Upper lobe of left lung (tissue), 6 donors: ENCODE data around the gene MYOC. TPM values are rescaled to one million over a fixed set of nuclear protein-coding genes. Genes with fewer than 3 reads are reported as not detected.
"Not testable (repeated sequence)": the region's sequence is repeated elsewhere in the genome, so short reads cannot be mapped to it uniquely, and the experiment has no call there.

Experiments used
- ATAC-seq, 2 donors: fragments of 200-7000 bp; cut with Tn5 transposase; one replicate each; pipeline ENCODE4 v1.9.1; 2022; ENCODE audit warnings: mild to moderate bottlenecking in 2 of 2, moderate library complexity in 2 of 2; ENCODE audit not compliant: low FRiP score in 2 of 2
- DNase-seq, 2 donors: peaks; one replicate each; pipeline ENCODE4 v3.0.0-alpha.2; 2019 to 2020
- H3K27ac ChIP-seq, 4 donors: fragments of 200-600 bp; sonication (generic); one replicate each; pipeline ENCODE4 v1.5.1; 2016 to 2019
- H3K27me3 ChIP-seq, 4 donors: fragments of 200-600 bp; sonication (generic); one replicate each; pipeline ENCODE4 v1.5.1; 2017 to 2019
- H3K36me3 ChIP-seq, 4 donors: fragments of 200-600 bp; sonication (generic); one replicate each; pipeline ENCODE4 v1.5.1; 2016 to 2019
- H3K4me1 ChIP-seq, 4 donors: fragments of 200-600 bp; sonication (generic); one replicate each; pipeline ENCODE4 v1.5.1; 2018 to 2019
- H3K4me3 ChIP-seq, 4 donors: fragments of 200-600 bp; sonication (generic); one replicate each; pipeline ENCODE4 v1.5.1; 2017 to 2019; ENCODE audit warnings: mild to moderate bottlenecking in 2 of 4, moderate library complexity in 1 of 4
- H3K9me3 ChIP-seq, 4 donors: fragments of 200-600 bp; sonication (generic); one replicate each; pipeline ENCODE4 v1.5.1; 2018 to 2019
- EP300 ChIP-seq, 4 donors: sonication (generic); formaldehyde crosslinking; IDR thresholded peaks; one replicate each; pipeline ENCODE4 v1.5.1; 2017; ENCODE audit warnings: antibody characterized with exemption in 4 of 4, control low read depth in 2 of 4
- POLR2A ChIP-seq, 4 donors: fragments of 450-650 bp; IDR thresholded peaks; one replicate each; pipeline ENCODE4 v1.5.1; 2016 to 2017; ENCODE audit warnings: antibody characterized with exemption in 4 of 4, mild to moderate bottlenecking in 2 of 4
- POLR2AphosphoS5 ChIP-seq, 2 donors: sonication (generic); formaldehyde crosslinking; IDR thresholded peaks; one replicate each; pipeline ENCODE4 v1.5.1; 2017; ENCODE audit warnings: antibody characterized with exemption in 2 of 2
- WGBS, 2 donors: methylation state at CpG; one replicate each; pipeline ENCODE4 v1.1.5; 2017 to 2018; 5-methylcytosine and 5-hydroxymethylcytosine counted together
- total RNA-seq, 6 donors: library from RNA; depleted of rRNA in 4 of 6; stranded (reverse); fragments of >200 nt in 4 of 6; gene quantifications; one replicate each; pipeline versions ENCODE4 v1.1.0 to v1.2.1, GENCODE V29; 2016 to 2021
- TF ChIP-seq, protein P1 (sequence below), 6 experiments: fragments of 450-650 bp in 4 of 6; fragments of 200-600 bp in 2 of 6; sonication (generic) in 2 of 6; IDR thresholded peaks; one replicate each; pipeline ENCODE4 v1.5.1; 2016 to 2019; ENCODE audit warnings: antibody characterized with exemption in 6 of 6
- donor health status: DM: no; HTN: no; CAD: no; lungs with moderate emphysema.
- donor health status: DM: no; HTN: yes; CAD: no; lungs with severe emphysema.

Gene MYOC
- total RNA-seq, 6 donors from 2014 or later: 0.33 to 1.7 (median 1.2) TPM; not detected in 1

GRCh38 chr1:171623651-171624331, 28.7 kb downstream of the MYOC start:
- ATAC-seq (no peak), DNase-seq (no peak)
- 83 to 86% methylated on average over 8 to 9 of the region's 9 CpGs for WGBS, 2 donors
- Histone ChIP-seq H3K4me3 (no peak overlapping the region), H3K27ac (no peak overlapping the region), H3K27me3 (no peaks in the 10 kb centered on the region), H3K4me1 (peaks cover 0 to 4% (median 0%) of the 10 kb centered on the region in 4 donors), H3K36me3 (no peaks in the 10 kb centered on the region), H3K9me3 (no peaks in the 10 kb centered on the region)
- no peak for TF ChIP-seq POLR2AphosphoS5 (IDR thresholded peaks at IDR 0.05)
- TF ChIP-seq, protein P1, sequence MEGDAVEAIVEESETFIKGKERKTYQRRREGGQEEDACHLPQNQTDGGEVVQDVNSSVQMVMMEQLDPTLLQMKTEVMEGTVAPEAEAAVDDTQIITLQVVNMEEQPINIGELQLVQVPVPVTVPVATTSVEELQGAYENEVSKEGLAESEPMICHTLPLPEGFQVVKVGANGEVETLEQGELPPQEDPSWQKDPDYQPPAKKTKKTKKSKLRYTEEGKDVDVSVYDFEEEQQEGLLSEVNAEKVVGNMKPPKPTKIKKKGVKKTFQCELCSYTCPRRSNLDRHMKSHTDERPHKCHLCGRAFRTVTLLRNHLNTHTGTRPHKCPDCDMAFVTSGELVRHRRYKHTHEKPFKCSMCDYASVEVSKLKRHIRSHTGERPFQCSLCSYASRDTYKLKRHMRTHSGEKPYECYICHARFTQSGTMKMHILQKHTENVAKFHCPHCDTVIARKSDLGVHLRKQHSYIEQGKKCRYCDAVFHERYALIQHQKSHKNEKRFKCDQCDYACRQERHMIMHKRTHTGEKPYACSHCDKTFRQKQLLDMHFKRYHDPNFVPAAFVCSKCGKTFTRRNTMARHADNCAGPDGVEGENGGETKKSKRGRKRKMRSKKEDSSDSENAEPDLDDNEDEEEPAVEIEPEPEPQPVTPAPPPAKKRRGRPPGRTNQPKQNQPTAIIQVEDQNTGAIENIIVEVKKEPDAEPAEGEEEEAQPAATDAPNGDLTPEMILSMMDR (IDR thresholded peaks at IDR 0.05): no peak
- TF ChIP-seq POLR2A (IDR thresholded peaks at IDR 0.05): no peak

DNA sequence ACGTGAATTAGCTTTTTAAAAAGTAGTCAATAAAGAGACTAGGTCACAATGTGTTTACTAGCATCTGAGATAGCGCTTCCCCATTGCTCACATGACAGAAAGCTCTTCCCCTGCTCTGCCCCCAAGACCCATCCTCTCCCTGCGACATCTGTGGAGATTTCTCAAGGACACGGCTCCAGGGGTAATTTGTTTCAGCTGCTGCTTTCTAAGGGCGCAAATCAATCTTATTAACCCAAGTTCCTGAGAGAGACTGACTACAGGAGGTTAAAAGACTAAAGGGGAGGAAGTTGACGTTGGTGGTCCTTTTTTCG, 30.4 kb downstream of the MYOC start, which contains the start of gene MYOCOS:
TSS of gene MYOCOS (plus strand) at position 92 of the 311 bp plus-strand sequence. CDS start 1,641 bp downstream, outside the sequence.
- no peak for TF ChIP-seq POLR2A (IDR thresholded peaks at IDR 0.05)
- no peak for TF ChIP-seq EP300 (IDR thresholded peaks at IDR 0.05)
- TF ChIP-seq POLR2AphosphoS5 (IDR thresholded peaks at IDR 0.05): no peak
- TF ChIP-seq, protein P1 (IDR thresholded peaks at IDR 0.05): no peak
- no peaks in the 10 kb centered on the region for H3K36me3 ChIP-seq

GRCh38 chr1:171616586-171616985, 35.9 kb downstream of the MYOC start:
- Histone ChIP-seq H3K4me1 (no peaks in the 10 kb centered on the region), H3K27ac (no peak overlapping the region), H3K27me3 (no peaks in the 10 kb centered on the region), H3K36me3 (no peaks in the 10 kb centered on the region), H3K4me3 (no peak overlapping the region), H3K9me3 (no peaks in the 10 kb centered on the region)
- TF ChIP-seq, protein P1 (IDR thresholded peaks at IDR 0.05): no peak
- TF ChIP-seq POLR2AphosphoS5 (IDR thresholded peaks at IDR 0.05) (no peak), POLR2A (IDR thresholded peaks at IDR 0.05) (no peak), EP300 (IDR thresholded peaks at IDR 0.05) (no peak)
- ATAC-seq (no peak), DNase-seq (no peak)
- 81 to 82% methylated on average over 2 of the region's 2 CpGs for WGBS, 2 donors

More for the DNA sequence above, 30.4 kb downstream of the MYOC start, which contains the start of gene MYOCOS:
- peaks cover 0 to 4% (median 0%) of the 10 kb centered on the region in 4 donors for H3K4me1 ChIP-seq
- ATAC-seq (no peak), DNase-seq (no peak)
- H3K4me3 ChIP-seq: no peak within 1 kb of the TSS
- 76 to 79% methylated on average over 7 of the region's 7 CpGs for WGBS, 2 donors
- H3K9me3 ChIP-seq: no peaks in the 10 kb centered on the region
- no peak within 1 kb of the TSS for H3K27ac ChIP-seq
- H3K27me3 ChIP-seq: no peaks in the 10 kb centered on the region

DNA sequence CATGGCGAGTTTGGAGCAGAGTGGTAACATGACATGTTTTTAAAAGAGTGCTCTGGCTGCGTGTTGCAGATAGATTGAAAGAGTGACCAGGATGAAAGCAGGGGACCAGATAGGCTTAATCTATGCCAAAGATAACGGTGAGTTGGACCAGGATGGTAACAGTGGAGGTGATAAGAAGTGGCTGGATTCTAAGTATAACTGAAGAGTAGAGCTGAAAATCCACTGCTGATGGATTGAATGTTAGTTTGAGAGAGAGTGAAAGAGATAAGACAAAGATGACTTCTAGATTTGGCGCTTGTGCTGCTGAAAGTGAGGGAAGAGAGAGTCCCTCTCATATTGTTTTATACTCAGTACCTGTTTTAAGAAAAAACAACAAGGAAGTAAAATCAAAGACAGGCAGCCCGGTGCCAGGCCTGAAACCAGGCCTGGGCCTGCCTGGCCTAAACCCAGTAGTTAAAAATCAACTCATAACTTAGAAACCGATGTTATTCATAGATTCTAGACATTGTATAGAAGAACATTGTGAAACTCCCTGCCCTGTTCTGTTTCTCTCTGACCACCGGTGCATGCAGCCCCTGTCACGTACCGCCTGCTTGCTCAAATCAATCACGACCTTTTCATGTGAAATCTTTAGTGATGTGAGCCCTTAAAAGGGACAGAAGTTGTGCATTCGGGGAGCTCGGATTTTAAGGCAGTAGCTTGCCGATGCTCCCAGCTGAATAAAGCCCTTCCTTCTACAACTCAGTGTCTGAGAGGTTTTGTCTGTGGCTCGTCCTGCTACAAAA, 37.2 kb downstream of the MYOC start:
- not testable (repeated sequence) for H3K27me3 ChIP-seq, H3K9me3 ChIP-seq, H3K4me3 ChIP-seq, H3K4me1 ChIP-seq, DNase-seq, ATAC-seq, H3K36me3 ChIP-seq, H3K27ac ChIP-seq
- WGBS, 2 donors: 79 to 80% methylated on average over 12 to 14 of the region's 14 CpGs

DNA sequence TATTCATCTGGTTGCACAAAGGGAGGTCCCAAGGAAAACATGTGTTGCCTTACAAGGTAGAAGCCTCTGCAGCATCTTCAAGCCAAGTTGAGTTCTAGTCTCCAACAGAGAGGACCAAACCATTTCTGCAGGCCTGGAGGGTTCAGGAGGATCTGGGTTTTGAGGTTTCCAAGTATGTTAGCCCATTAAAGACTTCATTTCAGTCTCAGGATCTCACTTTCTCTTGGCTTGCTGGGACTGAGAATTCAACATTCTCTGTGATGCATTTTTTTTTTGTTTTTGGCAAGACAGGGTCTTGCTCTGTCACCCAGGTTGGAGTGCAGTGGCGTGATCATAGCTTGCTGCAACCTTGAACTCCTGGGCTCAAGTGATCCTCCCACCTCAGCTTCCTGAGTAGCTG, 39.2 kb downstream of the MYOC start:
- TF ChIP-seq POLR2AphosphoS5 (IDR thresholded peaks at IDR 0.05) (no peak), POLR2A (IDR thresholded peaks at IDR 0.05) (no peak), EP300 (IDR thresholded peaks at IDR 0.05) (no peak)
- TF ChIP-seq, protein P1 (IDR thresholded peaks at IDR 0.05): no peak
- DNase-seq (no peak), ATAC-seq (no peak)
- Histone ChIP-seq H3K9me3 (no peaks in the 10 kb centered on the region), H3K27ac (no peak overlapping the region), H3K4me1 (no peaks in the 10 kb centered on the region), H3K4me3 (no peak overlapping the region), H3K27me3 (no peaks in the 10 kb centered on the region), H3K36me3 (no peaks in the 10 kb centered on the region)
- WGBS, 2 donors: 94 to 100% methylated on average over 1 of the region's 1 CpG
